Panc1 (cell line): Measurements from ENCODE around the gene EYS. TPM values are rescaled to one million over a fixed set of nuclear protein-coding genes. Genes with fewer than 3 reads are reported as not detected.

Experiments used
- ATAC-seq: fragments of 200-7000 bp; cut with Tn5 transposase; 2 replicates; pipeline ENCODE4 v1.9.1; 2020; ENCODE audit warnings: mild to moderate bottlenecking, moderate library complexity
- BruUV-seq: library from RNA; stranded (reverse); fragments of 400-500 nt; replicated peaks from 2 replicates; lab custom pipeline; 2021; lab: Mats Ljungman, UMichigan
- CTCF ChIA-PET: fragments of 300-600 bp; sonication (Branson Sonifier 250); formaldehyde crosslinking; loops from one replicate; lab custom pipeline; 2022; ENCODE audit warnings: antibody characterized with exemption; lab: Charles Lee
- POLR2A ChIA-PET: fragments of 300-600 bp; sonication (Branson Sonifier 250); formaldehyde crosslinking; loops from one replicate; lab custom pipeline; 2022; ENCODE audit warnings: antibody characterized with exemption; lab: Charles Lee
- DNase-seq: peaks from one replicate; pipeline ENCODE4 v3.0.0-alpha.2; 2010; ENCODE audit warnings: low read depth, low spot score
- H3K27ac ChIP-seq: 2 replicates; pipeline ENCODE4 v1.5.1; 2011; ENCODE audit warnings: mild to moderate bottlenecking, low read length, inconsistent platforms
- H3K27me3 ChIP-seq: fragments of 200-500 bp; sonication (Bioruptor generic); 2 replicates; pipeline ENCODE4 v1.6.0; 2014; ENCODE audit warnings: low read length, inconsistent platforms; ENCODE audit not compliant: control insufficient read depth, insufficient read depth
- H3K36me3 ChIP-seq: fragments of 200-500 bp; sonication (Bioruptor generic); 2 replicates; pipeline ENCODE4 v1.5.1; 2014; ENCODE audit warnings: inconsistent platforms, mild to moderate bottlenecking, low read length, moderate library complexity; ENCODE audit not compliant: control insufficient read depth, insufficient read depth
- H3K4me1 ChIP-seq: 2 replicates; pipeline ENCODE4 v1.5.1; 2011; ENCODE audit warnings: inconsistent platforms, mild to moderate bottlenecking, low read length, moderate library complexity; ENCODE audit not compliant: control insufficient read depth, insufficient read depth
- H3K4me3 ChIP-seq, 2 experiments: 2 replicates each; pipeline ENCODE4 v1.5.1; 2011 to 2012; ENCODE audit warnings: low read depth in 2 of 2, low read length in 2 of 2, mild to moderate bottlenecking in 2 of 2, inconsistent platforms in 1 of 2, moderate library complexity in 1 of 2
- H3K9me3 ChIP-seq: fragments of 200-500 bp; sonication (Bioruptor generic); 2 replicates; pipeline ENCODE4 v1.5.1; 2014; ENCODE audit warnings: low read depth, mild to moderate bottlenecking, inconsistent platforms, low read length, moderate library complexity; ENCODE audit not compliant: control insufficient read depth, insufficient read depth
- POLR2AphosphoS5 ChIP-seq: IDR thresholded peaks from 2 replicates; pipeline ENCODE4 v1.6.1; 2012; ENCODE audit warnings: mild to moderate bottlenecking, low read depth, low read length, moderate library complexity
- SIN3A ChIP-seq: IDR thresholded peaks from 2 replicates; pipeline ENCODE4 v1.6.1; 2012; ENCODE audit warnings: low read depth, mild to moderate bottlenecking, low read length, moderate library complexity, borderline replicate concordance; ENCODE audit not compliant: insufficient read depth
- TCF7L2 ChIP-seq: IDR thresholded peaks from 2 replicates; pipeline ENCODE4 v1.6.1; 2011; ENCODE audit warnings: mild to moderate bottlenecking, low read depth, low read length, inconsistent platforms
- in situ Hi-C: cut with HindIII; loops from 2 replicates; pipeline ENCODE4 v1.10.0; 2016; ENCODE audit warnings: low sequenced_read_pairs, low pct_unique_long_range_greater_than_20kb
- intact Hi-C: fragments of 100-400 bp; cut with micrococcal nuclease; formaldehyde crosslinking; loops from one replicate; pipeline ENCODE4 v1.10.0; 2022; ENCODE audit not compliant: unreplicated experiment
- total RNA-seq: library from RNA; stranded (reverse); gene quantifications from one replicate; pipeline ENCODE4 v1.2.1, GENCODE V29; 2021; ENCODE audit not compliant: unreplicated experiment
- TF ChIP-seq, protein P1 (sequence below): fragments of 450-650 bp; IDR thresholded peaks from 2 replicates; pipeline ENCODE4 v1.5.1; 2017; ENCODE audit warnings: mild to moderate bottlenecking
- TF ChIP-seq, protein P2 (sequence below), 2 experiments: IDR thresholded peaks; 2 replicates each; pipeline ENCODE4 v1.6.1; 2011 to 2012; ENCODE audit warnings: low read depth in 2 of 2, control low read depth in 1 of 2, low read length in 1 of 2, mild to moderate bottlenecking in 1 of 2, moderate library complexity in 1 of 2; ENCODE audit not compliant: insufficient read depth in 1 of 2

Gene EYS
- total RNA-seq, 1 experiment from 2014 or later, result not detected

DNA sequence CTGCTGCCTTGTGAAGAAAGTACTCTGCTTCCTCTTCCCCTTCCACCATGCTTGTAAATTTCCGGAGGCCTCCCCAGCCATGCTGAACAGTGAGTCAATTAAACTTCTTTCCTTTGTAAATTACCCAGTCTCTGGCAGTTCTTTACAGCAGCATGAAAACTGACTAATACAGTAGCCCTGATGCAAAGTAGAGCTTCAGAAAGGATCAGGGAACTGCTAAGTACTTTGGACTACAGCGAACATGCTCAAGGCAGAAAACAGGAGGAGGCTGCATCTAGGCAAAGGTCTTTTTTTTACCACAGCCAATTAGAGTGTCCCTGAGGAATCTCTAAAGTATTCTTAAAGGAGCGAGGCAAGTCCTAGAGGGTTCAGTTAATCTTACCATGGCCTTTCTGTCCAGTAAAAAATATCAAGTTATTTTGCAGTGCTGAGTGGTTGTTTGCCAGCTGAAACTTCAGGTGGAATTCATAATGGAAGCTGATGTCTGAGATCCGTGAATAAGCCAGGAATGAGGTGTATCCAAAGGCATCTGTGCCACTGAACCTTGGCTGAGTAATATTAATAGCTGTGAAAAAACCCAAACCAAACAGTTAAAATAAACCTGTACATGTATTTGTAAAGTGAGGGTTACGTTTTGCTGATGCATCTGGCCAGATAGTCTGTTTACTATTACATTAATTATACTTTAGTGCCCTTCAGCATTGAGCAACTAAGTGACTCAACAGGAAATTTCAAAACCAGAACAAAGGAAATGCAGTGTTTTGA, 1901.0 kb downstream of the EYS start:
- no peaks in the 10 kb centered on the region for H3K27me3 ChIP-seq
- CTCF ChIA-PET, result no interaction called here
- TF ChIP-seq SIN3A, result no peak
- no peak for TF ChIP-seq TCF7L2
- TF ChIP-seq, protein P1, sequence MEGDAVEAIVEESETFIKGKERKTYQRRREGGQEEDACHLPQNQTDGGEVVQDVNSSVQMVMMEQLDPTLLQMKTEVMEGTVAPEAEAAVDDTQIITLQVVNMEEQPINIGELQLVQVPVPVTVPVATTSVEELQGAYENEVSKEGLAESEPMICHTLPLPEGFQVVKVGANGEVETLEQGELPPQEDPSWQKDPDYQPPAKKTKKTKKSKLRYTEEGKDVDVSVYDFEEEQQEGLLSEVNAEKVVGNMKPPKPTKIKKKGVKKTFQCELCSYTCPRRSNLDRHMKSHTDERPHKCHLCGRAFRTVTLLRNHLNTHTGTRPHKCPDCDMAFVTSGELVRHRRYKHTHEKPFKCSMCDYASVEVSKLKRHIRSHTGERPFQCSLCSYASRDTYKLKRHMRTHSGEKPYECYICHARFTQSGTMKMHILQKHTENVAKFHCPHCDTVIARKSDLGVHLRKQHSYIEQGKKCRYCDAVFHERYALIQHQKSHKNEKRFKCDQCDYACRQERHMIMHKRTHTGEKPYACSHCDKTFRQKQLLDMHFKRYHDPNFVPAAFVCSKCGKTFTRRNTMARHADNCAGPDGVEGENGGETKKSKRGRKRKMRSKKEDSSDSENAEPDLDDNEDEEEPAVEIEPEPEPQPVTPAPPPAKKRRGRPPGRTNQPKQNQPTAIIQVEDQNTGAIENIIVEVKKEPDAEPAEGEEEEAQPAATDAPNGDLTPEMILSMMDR, result no peak
- TF ChIP-seq, protein P2, sequence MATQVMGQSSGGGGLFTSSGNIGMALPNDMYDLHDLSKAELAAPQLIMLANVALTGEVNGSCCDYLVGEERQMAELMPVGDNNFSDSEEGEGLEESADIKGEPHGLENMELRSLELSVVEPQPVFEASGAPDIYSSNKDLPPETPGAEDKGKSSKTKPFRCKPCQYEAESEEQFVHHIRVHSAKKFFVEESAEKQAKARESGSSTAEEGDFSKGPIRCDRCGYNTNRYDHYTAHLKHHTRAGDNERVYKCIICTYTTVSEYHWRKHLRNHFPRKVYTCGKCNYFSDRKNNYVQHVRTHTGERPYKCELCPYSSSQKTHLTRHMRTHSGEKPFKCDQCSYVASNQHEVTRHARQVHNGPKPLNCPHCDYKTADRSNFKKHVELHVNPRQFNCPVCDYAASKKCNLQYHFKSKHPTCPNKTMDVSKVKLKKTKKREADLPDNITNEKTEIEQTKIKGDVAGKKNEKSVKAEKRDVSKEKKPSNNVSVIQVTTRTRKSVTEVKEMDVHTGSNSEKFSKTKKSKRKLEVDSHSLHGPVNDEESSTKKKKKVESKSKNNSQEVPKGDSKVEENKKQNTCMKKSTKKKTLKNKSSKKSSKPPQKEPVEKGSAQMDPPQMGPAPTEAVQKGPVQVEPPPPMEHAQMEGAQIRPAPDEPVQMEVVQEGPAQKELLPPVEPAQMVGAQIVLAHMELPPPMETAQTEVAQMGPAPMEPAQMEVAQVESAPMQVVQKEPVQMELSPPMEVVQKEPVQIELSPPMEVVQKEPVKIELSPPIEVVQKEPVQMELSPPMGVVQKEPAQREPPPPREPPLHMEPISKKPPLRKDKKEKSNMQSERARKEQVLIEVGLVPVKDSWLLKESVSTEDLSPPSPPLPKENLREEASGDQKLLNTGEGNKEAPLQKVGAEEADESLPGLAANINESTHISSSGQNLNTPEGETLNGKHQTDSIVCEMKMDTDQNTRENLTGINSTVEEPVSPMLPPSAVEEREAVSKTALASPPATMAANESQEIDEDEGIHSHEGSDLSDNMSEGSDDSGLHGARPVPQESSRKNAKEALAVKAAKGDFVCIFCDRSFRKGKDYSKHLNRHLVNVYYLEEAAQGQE (IDR thresholded peaks at IDR 0.05; ENCODE audit: insufficient read depth in 1 of 2, low read depth in 2 of 2, low read length in 1 of 2), result no peak
- TF ChIP-seq POLR2AphosphoS5, result no peak
- POLR2A ChIA-PET, result no interaction called here
- BruUV-seq, result no TSS peak
- H3K27ac ChIP-seq, result no peak overlapping the region
- in situ Hi-C loops, result no loop called here
- ATAC-seq, result peak; percentile 74
- peak overlapping the region in 1 of 2 experiments; percentile 6; a peak in 1 of 4 replicates for H3K4me3 ChIP-seq
- peak; percentile 92 for DNase-seq
- no peaks in the 10 kb centered on the region for H3K36me3 ChIP-seq
- no peaks in the 10 kb centered on the region for H3K9me3 ChIP-seq
- H3K4me1 ChIP-seq, result no peaks in the 10 kb centered on the region
- intact Hi-C loops, result no loop called here

DNA sequence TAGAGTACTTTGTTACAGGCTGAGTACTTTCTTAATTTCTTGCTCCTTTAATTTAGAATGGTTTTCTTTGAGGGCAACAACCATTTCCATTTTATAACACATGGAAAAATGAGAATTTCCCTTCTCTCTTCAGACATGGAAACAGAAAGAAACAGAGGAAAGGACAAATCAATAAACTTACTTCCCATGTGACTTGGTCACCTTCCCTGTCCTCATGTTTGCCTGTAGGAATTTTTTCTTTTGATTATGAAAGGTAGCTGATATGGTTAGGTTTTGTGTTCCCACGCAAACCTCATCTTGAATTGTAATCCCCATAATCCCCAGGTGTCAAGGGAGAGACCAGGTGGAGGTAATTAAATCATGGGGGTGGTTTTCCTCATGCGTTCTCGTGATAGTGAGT, 1901.7 kb downstream of the EYS start:
- Histone ChIP-seq H3K36me3 (no peaks in the 10 kb centered on the region), H3K27ac (no peak overlapping the region), H3K4me1 (no peaks in the 10 kb centered on the region), H3K4me3 (no peak overlapping the region), H3K27me3 (no peaks in the 10 kb centered on the region), H3K9me3 (no peaks in the 10 kb centered on the region)
- in situ Hi-C loops, result no loop called here
- POLR2A ChIA-PET, result no interaction called here
- no TSS peak for BruUV-seq
- no peak for DNase-seq
- ATAC-seq, result no peak
- CTCF ChIA-PET, result no interaction called here
- intact Hi-C loops, result no loop called here
- TF ChIP-seq TCF7L2 (no peak), POLR2AphosphoS5 (no peak), SIN3A (no peak)
- TF ChIP-seq, protein P2 (IDR thresholded peaks at IDR 0.05; ENCODE audit: insufficient read depth in 1 of 2, low read depth in 2 of 2, low read length in 1 of 2), result no peak
- TF ChIP-seq, protein P1, result no peak
